DOHH2 (cell line): ENCODE measurements around the gene CYP46A1.

Experiments
- H3F3A ChIP-seq: fragments of 200-600 bp; sonication (generic), shearing (Covaris generic); 2 replicates; pipeline ENCODE4 v1.6.0; 2016; ENCODE audit warnings: antibody characterized with exemption, mild to moderate bottlenecking; ENCODE audit not compliant: control insufficient read depth, insufficient read depth
- H3K27ac ChIP-seq: fragments of 200-600 bp; sonication (generic); 2 replicates; pipeline ENCODE4 v1.5.1; 2014; ENCODE audit warnings: low read depth, mild to moderate bottlenecking, low read length, moderate library complexity
- H3K27me3 ChIP-seq: fragments of 200-600 bp; sonication (generic); 2 replicates; pipeline ENCODE4 v1.6.1; 2014; ENCODE audit warnings: mild to moderate bottlenecking, low read length, mixed read lengths; ENCODE audit not compliant: control insufficient read depth
- H3K36me3 ChIP-seq: fragments of 200-600 bp; sonication (generic); 2 replicates; pipeline ENCODE4 v1.6.1; 2014; ENCODE audit warnings: mild to moderate bottlenecking, low read length, moderate library complexity, mixed read lengths; ENCODE audit not compliant: control insufficient read depth
- H3K4me1 ChIP-seq: fragments of 200-600 bp; sonication (generic); 2 replicates; pipeline ENCODE4 v1.6.1; 2014; ENCODE audit warnings: mild to moderate bottlenecking, low read length, mixed read lengths; ENCODE audit not compliant: control insufficient read depth
- H3K4me2 ChIP-seq: fragments of 200-600 bp; sonication (generic); 2 replicates; pipeline ENCODE4 v1.6.0; 2014; ENCODE audit warnings: mild to moderate bottlenecking, low read length, moderate library complexity
- H3K4me3 ChIP-seq: fragments of 200-600 bp; sonication (generic); 2 replicates; pipeline ENCODE4 v1.5.1; 2014; ENCODE audit warnings: mild to moderate bottlenecking, low read length, mixed read lengths
- H3K79me2 ChIP-seq: fragments of 200-600 bp; sonication (generic); 2 replicates; pipeline ENCODE4 v1.6.1; 2014; ENCODE audit warnings: mild to moderate bottlenecking, low read length, mixed read lengths; ENCODE audit not compliant: control insufficient read depth
- H3K9me2 ChIP-seq: fragments of 200-600 bp; sonication (generic); replicated peaks from 2 replicates; pipeline ENCODE4 v1.6.1; 2014; ENCODE audit warnings: mild to moderate bottlenecking, low read length, mixed read lengths; ENCODE audit not compliant: control insufficient read depth
- H3K9me3 ChIP-seq: fragments of 200-600 bp; sonication (generic); 2 replicates; pipeline ENCODE4 v1.6.1; 2014; ENCODE audit warnings: antibody characterized with exemption, low read length, mixed read lengths; ENCODE audit not compliant: control insufficient read depth, insufficient read depth
- H4K20me1 ChIP-seq: fragments of 200-600 bp; sonication (generic); 2 replicates; pipeline ENCODE4 v1.6.0; 2014; ENCODE audit warnings: low read depth, mild to moderate bottlenecking, antibody characterized with exemption, low read length, moderate library complexity; ENCODE audit not compliant: control insufficient read depth, insufficient read depth
- EZH2phosphoT487 ChIP-seq: fragments of 200-600 bp; sonication (generic); IDR thresholded peaks from 2 replicates; pipeline ENCODE4 v1.6.1; 2017; ENCODE audit warnings: borderline replicate concordance, mild to moderate bottlenecking, antibody characterized with exemption, low read length, moderate library complexity, mixed read lengths
- TF ChIP-seq, protein P1 (sequence below): fragments of 200-600 bp; sonication (generic); IDR thresholded peaks from one replicate; pipeline ENCODE4 v1.5.1; 2014; ENCODE audit warnings: antibody characterized with exemption, mild to moderate bottlenecking, low read depth, low read length; ENCODE audit not compliant: poor library complexity, severe bottlenecking

The CYP46A1 gene

DNA sequence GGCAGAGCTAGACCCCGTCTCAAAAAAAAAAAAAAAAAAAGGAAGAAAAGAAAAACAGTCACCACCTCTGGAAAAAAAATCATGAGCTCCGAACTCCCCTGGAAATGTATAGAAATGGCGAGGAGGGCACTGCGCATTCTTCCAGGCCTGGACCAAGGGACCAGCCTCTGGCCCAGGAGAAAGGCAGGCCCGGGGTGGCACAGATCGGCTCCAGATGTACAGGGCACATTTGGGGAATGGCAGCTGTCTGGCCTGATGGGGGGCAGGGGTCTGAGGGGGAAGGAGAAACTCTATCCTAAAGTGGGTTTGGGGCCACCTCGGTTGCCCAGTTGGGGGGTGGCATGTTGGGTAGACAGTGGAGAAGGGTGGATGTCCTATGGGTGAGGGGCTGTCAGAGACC lies 63.1 kb downstream of the CYP46A1 start:
- peaks cover 6% of the 10 kb centered on the region for H3K4me1 ChIP-seq
- no peak for TF ChIP-seq EZH2phosphoT487
- TF ChIP-seq, protein P1, sequence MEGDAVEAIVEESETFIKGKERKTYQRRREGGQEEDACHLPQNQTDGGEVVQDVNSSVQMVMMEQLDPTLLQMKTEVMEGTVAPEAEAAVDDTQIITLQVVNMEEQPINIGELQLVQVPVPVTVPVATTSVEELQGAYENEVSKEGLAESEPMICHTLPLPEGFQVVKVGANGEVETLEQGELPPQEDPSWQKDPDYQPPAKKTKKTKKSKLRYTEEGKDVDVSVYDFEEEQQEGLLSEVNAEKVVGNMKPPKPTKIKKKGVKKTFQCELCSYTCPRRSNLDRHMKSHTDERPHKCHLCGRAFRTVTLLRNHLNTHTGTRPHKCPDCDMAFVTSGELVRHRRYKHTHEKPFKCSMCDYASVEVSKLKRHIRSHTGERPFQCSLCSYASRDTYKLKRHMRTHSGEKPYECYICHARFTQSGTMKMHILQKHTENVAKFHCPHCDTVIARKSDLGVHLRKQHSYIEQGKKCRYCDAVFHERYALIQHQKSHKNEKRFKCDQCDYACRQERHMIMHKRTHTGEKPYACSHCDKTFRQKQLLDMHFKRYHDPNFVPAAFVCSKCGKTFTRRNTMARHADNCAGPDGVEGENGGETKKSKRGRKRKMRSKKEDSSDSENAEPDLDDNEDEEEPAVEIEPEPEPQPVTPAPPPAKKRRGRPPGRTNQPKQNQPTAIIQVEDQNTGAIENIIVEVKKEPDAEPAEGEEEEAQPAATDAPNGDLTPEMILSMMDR, result no peak
- H3K9me2 ChIP-seq, result no peaks in the 10 kb centered on the region
- no peaks in the 10 kb centered on the region for H3K36me3 ChIP-seq
- no peaks in the 10 kb centered on the region for H4K20me1 ChIP-seq
- no peaks in the 10 kb centered on the region for H3F3A ChIP-seq
- H3K27me3 ChIP-seq, result peaks cover 28% of the 10 kb centered on the region
- H3K79me2 ChIP-seq, result no peaks in the 10 kb centered on the region
- H3K4me2 ChIP-seq, result no peak overlapping the region
- no peak overlapping the region for H3K4me3 ChIP-seq
- no peak overlapping the region for H3K27ac ChIP-seq
- no peaks in the 10 kb centered on the region for H3K9me3 ChIP-seq

DNA sequence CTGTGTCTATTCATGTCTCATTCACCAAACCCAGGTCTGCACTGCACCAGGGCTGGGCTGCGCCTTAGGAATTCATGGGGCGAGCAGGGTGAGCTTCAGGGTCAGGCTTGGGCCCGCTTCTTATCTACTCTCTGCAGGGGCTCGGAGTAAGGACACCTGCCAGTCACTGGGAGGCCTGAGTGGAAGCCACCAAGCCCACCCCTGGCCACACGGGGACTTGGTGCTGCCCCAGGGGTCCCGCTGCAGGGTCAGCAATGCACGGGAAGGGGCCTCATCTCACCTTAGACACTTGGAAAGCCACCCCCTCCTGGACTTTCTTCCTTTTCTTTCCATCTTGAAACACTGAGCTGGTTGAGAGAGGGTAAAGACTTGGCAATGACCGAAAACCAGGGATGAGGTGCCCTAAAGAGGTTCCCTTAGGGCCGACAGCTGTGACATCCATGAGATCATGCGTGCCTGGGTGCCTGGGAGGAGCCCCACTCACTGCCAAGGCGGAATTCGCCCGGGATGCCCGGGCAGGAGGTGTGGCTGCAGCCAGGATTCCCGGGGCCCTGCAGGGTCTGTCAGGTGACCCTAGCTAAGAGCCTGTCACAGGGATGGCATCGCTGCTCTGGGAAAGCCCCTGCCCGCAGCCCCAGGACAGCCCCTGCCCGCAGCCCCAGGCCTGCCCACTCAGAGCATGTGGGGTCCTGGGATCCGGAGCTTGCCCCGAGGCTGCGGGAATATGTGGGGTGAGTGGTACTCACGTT lies 63.7 kb downstream of the CYP46A1 start:
- no peaks in the 10 kb centered on the region for H3K9me2 ChIP-seq
- no peak for TF ChIP-seq EZH2phosphoT487
- TF ChIP-seq, protein P1, result no peak

DNA sequence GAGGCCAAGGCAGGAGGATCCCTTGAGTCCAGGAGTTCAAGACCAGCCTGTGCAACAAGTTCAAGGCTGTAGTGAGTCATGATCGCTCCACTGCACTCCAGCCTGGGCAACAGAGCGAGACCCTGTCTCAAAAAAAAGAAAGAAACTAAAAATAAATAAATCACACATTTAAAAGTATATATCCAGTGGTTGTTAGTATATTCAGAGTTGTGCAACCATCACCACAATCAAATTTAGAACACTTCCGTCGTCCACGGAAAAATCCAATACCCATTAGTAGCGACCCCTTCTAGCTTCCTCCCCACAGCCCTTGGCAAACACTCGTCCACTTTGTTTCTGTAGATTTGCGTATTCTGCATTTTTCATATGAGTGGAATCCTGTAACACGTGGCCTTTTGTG lies 64.4 kb downstream of the CYP46A1 start:
- H3K4me3 ChIP-seq, result no peak overlapping the region
- H3K36me3 ChIP-seq, result no peaks in the 10 kb centered on the region
- H3K27me3 ChIP-seq, result peaks cover 38% of the 10 kb centered on the region
- no peaks in the 10 kb centered on the region for H4K20me1 ChIP-seq
- no peak for TF ChIP-seq EZH2phosphoT487
- TF ChIP-seq, protein P1, result no peak
- H3K9me2 ChIP-seq, result no peaks in the 10 kb centered on the region
- no peak overlapping the region for H3K27ac ChIP-seq
- H3K9me3 ChIP-seq, result no peaks in the 10 kb centered on the region
- H3F3A ChIP-seq, result no peaks in the 10 kb centered on the region
- peaks cover 6% of the 10 kb centered on the region for H3K4me1 ChIP-seq
- no peaks in the 10 kb centered on the region for H3K79me2 ChIP-seq
- H3K4me2 ChIP-seq, result no peak overlapping the region

More for the DNA sequence above, 63.7 kb downstream of the CYP46A1 start:
- Histone ChIP-seq H3K36me3 (no peaks in the 10 kb centered on the region), H3F3A (no peaks in the 10 kb centered on the region), H3K27ac (no peak overlapping the region), H3K27me3 (peaks cover 33% of the 10 kb centered on the region), H4K20me1 (no peaks in the 10 kb centered on the region), H3K4me2 (no peak overlapping the region), H3K9me3 (no peaks in the 10 kb centered on the region), H3K79me2 (no peaks in the 10 kb centered on the region), H3K4me3 (no peak overlapping the region), H3K4me1 (peaks cover 6% of the 10 kb centered on the region)
